Esophagus (tissue), 2 donors: ENCODE measurements around the gene EMC8. TPM values are rescaled to one million over a fixed set of nuclear protein-coding genes. Genes with fewer than 3 reads are reported as not detected.

Source experiments
- H3K27ac ChIP-seq, 2 donors: one replicate each; pipeline ENCODE4 v1.5.1; 2013; ENCODE audit warnings: low read depth in 2 of 2, mild to moderate bottlenecking in 2 of 2, inconsistent platforms in 1 of 2, low read length in 1 of 2, moderate library complexity in 1 of 2
- H3K27me3 ChIP-seq, 2 donors: one replicate each; pipeline ENCODE4 v1.6.1; 2013; ENCODE audit warnings: low read length in 2 of 2, control low read depth in 1 of 2, mild to moderate bottlenecking in 1 of 2; ENCODE audit not compliant: insufficient read depth in 2 of 2, control insufficient read depth in 1 of 2
- H3K36me3 ChIP-seq, 2 donors: one replicate each; pipeline ENCODE4 v1.6.1; 2013; ENCODE audit warnings: low read length in 1 of 2; ENCODE audit not compliant: control insufficient read depth in 2 of 2, insufficient read depth in 2 of 2
- H3K4me1 ChIP-seq, 2 donors: one replicate each; pipeline ENCODE4 v1.6.1; 2013; ENCODE audit warnings: low read length in 1 of 2; ENCODE audit not compliant: control insufficient read depth in 2 of 2, insufficient read depth in 2 of 2
- H3K4me3 ChIP-seq, 2 donors: one replicate each; pipeline ENCODE4 v1.5.1; 2013; ENCODE audit warnings: low read length in 2 of 2, mild to moderate bottlenecking in 2 of 2, low read depth in 1 of 2, moderate library complexity in 1 of 2
- H3K9me3 ChIP-seq, 2 donors: one replicate each; pipeline ENCODE4 v1.6.1; 2013; ENCODE audit warnings: mild to moderate bottlenecking in 2 of 2, low read depth in 1 of 2, low read length in 1 of 2, moderate library complexity in 1 of 2; ENCODE audit not compliant: control insufficient read depth in 2 of 2, insufficient read depth in 1 of 2
- WGBS, 2 donors: extraction: QIAGEN DNeasy Blood & Tissue Kit; methylation state at CpG; one replicate each; pipeline ENCODE4 v1.1.7; 2013; 5-methylcytosine and 5-hydroxymethylcytosine counted together
- polyA plus RNA-seq, 2 donors: library from polyadenylated mRNA; stranded (reverse); fragments of 200-250 nt; gene quantifications; one replicate each; pipeline ENCODE4 v1.2.3, GENCODE V29; 2013
- donor health status: healthy with polysubstance abuse.
- donor health status: Bipolar disorder and iron deficiency.

Gene EMC8
- polyA plus RNA-seq, 2 donors, result 6.2 to 15.1 TPM

DNA sequence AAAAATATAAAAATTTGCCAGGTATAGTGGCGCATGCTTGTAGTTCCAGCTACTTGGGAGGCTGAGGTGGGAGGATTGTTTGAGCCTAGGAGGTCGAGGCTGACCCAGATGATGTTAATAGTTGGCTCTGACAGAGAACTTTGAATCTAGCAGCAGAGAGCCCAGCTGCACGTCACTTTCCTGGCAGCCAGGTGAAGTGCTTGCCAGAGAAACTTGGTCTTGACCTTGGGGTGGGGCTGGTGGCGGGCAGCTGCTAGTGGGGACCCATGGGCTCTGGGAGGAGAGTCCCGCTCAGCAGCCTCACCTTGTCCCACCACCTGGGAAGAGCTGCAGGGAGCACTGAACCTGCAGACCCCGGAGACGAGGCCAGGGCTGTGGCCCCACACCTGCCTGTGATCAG lies 45.4 kb downstream of the EMC8 start:
- Histone ChIP-seq H3K9me3 (no peaks in the 10 kb centered on the region), H3K4me3 (no peak overlapping the region), H3K27me3 (no peaks in the 10 kb centered on the region), H3K36me3 (no peaks in the 10 kb centered on the region), H3K4me1 (peaks cover 6 to 30% of the 10 kb centered on the region in 2 donors), H3K27ac (no peak overlapping the region)
- 66 to 81% methylated on average over 7 of the region's 7 CpGs for WGBS, 2 donors

DNA sequence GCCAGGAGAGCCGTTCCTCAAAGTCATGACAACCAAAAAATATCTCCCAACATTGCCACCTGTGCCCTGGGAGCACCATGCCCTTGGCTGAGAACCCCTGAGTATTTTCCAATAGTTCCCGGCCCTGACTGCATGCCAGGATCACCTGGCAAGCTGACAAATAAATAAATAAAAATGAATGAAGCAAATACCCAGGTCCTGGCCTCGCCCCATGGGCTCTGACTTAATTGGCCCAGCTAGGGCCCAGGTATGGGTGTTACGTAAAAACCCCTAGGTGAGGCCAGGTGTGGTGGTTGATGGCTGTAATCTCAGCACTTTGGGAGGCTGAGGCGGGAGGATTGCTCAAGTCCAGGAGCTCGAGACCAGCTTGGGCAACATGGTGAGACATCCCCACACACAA lies 45.8 kb downstream of the EMC8 start:
- Histone ChIP-seq H3K9me3 (no peaks in the 10 kb centered on the region), H3K27ac (peak overlapping the region in 1 of 2 donors; percentile 8), H3K4me1 (peaks cover 6 to 30% of the 10 kb centered on the region in 2 donors), H3K36me3 (no peaks in the 10 kb centered on the region), H3K27me3 (no peaks in the 10 kb centered on the region), H3K4me3 (no peak overlapping the region)
- WGBS, 2 donors, result 35 to 36% methylated on average over 6 of the region's 6 CpGs

DNA sequence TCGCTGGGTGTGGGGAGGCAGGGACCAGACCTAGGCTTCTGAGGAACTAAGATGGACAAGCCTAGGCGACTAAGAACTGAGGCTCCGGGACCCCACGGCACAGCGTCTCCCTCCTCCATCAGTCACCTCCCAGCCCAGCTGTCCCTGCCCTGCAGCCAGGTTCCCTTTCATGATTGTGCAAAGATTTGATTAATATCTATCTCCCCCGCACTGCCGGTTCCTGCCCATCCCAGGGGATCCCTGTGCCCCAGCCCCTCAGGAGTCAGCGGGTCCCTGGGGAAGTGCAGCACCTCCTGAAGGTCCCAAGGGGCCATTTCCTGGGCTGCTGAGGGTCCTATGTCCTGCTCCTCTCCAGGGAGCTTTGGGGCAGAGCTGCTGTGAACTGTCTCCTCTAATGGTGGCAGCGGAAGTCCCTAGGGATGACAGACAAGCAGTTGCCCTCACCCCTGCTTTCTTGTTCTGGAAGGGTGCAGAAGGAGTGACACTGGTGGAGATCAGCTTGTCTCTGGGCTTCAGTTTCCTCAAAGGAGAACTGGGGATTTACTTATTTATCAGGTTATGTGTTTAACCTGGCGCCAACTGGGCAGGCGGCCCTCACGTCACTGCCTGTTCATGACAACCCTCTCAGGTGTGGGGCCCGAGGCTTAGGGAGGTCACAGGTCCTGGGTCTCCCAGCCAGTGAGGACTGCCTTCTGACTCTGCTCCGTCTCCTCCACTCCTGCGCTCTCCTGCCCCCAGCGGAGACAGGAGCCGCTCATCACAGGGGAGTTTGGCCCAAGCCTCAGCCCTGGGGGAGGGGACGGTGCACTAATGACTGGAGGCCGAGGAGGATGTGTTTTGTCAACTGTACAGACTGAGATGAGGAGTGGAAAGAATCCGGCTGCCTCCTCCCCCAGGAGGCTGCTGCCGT lies 46.6 kb downstream of the EMC8 start:
- Histone ChIP-seq H3K9me3 (no peaks in the 10 kb centered on the region), H3K27ac (peak overlapping the region in 1 of 2 donors; percentile 8), H3K27me3 (no peaks in the 10 kb centered on the region), H3K4me1 (peaks cover 6 to 30% of the 10 kb centered on the region in 2 donors), H3K4me3 (no peak overlapping the region), H3K36me3 (no peaks in the 10 kb centered on the region)
- WGBS, 2 donors, result 38 to 39% methylated on average over 21 of the region's 21 CpGs

DNA sequence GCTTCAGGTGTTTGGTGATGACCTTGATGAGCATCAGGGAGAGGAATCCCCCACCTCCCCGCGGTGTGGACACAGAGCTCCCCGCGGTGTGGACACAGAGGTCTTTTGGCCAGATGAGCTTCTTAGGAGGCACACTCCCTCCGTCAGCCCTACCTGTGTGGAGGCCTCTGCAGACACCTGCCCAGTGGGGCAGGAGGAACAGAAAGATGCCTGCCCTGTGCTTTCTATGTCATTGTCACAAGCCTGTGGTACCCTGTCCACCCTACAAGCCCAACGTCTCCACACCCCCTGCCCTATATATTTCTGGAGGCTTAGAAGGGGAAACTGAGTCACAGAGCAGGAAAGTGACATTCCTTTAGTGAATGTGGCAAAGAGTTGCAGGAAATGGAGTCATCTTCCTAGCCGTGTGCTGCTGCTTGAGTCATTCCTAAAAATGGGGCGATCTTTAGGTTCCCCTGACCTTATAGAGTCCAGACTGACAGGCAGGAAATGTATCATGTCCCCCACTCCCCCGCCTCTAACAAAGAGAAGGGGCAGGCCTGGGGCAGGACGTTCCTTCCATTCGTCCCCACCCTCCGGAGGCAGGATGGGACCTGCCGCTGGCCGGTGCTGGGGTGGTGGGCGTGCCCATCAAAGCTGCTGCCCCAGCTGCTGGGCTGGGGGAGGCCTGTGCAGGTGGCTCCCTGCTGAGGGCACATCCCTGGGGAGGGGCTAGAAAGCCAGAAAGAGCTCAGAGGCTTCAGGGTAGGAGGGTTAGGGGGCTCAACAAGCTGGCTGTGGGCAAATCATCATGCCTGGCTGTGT lies 47.4 kb downstream of the EMC8 start:
- H3K4me1 ChIP-seq, result peaks cover 6 to 30% of the 10 kb centered on the region in 2 donors
- no peak overlapping the region for H3K4me3 ChIP-seq
- no peaks in the 10 kb centered on the region for H3K9me3 ChIP-seq
- H3K36me3 ChIP-seq, result no peaks in the 10 kb centered on the region
- peak overlapping the region in 1 of 2 donors; percentile 5 for H3K27ac ChIP-seq
- no peaks in the 10 kb centered on the region for H3K27me3 ChIP-seq
- WGBS, 2 donors, result 24 to 32% methylated on average over 15 of the region's 15 CpGs

- Histone ChIP-seq H3K36me3 (no peaks in the 10 kb centered on the region), H3K4me3 (peak within 1 kb of the TSS; percentile 50 to 60), H3K27ac (no peak within 1 kb of the TSS), H3K27me3 (no peaks in the 10 kb centered on the region), H3K9me3 (no peaks in the 10 kb centered on the region), H3K4me1 (peaks cover 6 to 36% of the 10 kb centered on the region in 2 donors)
- WGBS, 2 donors, result 4 to 11% methylated on average over 34 to 96 of the region's 96 CpGs
Observed at GRCh38 chr16:85750827-85751697, 48.3 kb downstream of the EMC8 start, which contains the start of gene C16orf74. Gene C16orf74 (minus strand): TSS chr16:85751096. CDS start chr16:85735217, 15,879 bp downstream.

DNA sequence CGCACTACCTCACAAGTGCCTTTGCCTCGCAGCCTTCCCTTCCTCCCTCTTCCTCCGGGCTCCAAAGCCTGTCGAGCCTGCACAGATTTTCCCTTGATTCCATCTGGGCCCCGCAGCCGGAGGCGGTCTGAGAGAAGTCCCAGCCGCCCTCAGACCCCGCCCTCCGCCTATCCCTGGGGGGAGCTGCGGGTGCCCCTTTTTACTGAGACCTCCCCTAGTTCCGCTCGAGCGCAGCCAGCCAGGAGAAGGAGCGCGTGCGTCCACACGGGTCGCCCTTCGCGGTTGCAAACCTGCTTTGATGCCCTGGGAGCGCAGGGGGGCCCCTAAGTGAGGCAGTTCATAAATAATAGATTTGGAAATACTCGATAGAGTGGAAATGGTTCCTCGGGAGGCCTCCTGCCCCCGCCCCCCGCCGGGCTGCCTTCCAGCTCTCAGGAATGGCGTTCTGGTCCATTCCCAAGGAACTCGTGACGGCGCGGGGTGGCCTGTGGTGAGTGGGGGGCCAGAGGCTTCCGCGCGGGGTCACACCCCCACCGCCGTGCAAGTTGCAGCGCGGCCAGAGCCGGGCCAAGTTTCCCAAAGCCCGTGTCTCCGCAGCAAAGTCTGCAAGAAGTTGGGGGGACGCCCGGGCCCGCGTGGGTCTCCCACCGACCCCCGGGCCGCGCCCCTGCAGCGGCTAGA lies 49.1 kb downstream of the EMC8 start:
- 1% methylated on average over 50 to 51 of the region's 51 CpGs for WGBS, 2 donors
- Histone ChIP-seq H3K36me3 (no peaks in the 10 kb centered on the region), H3K27ac (no peak overlapping the region), H3K27me3 (no peaks in the 10 kb centered on the region), H3K4me1 (peaks cover 6 to 36% of the 10 kb centered on the region in 2 donors), H3K4me3 (peak overlapping the region; percentile 50 to 60), H3K9me3 (no peaks in the 10 kb centered on the region)

GRCh38 chr16:85749771-85750145 lies 49.6 kb downstream of the EMC8 start:
- Histone ChIP-seq H3K27ac (no peak overlapping the region), H3K4me1 (peaks cover 6 to 36% of the 10 kb centered on the region in 2 donors), H3K9me3 (no peaks in the 10 kb centered on the region), H3K4me3 (peak overlapping the region in 1 of 2 donors; percentile 60), H3K27me3 (no peaks in the 10 kb centered on the region), H3K36me3 (no peaks in the 10 kb centered on the region)
- 23 to 26% methylated on average over 14 of the region's 14 CpGs for WGBS, 2 donors

DNA sequence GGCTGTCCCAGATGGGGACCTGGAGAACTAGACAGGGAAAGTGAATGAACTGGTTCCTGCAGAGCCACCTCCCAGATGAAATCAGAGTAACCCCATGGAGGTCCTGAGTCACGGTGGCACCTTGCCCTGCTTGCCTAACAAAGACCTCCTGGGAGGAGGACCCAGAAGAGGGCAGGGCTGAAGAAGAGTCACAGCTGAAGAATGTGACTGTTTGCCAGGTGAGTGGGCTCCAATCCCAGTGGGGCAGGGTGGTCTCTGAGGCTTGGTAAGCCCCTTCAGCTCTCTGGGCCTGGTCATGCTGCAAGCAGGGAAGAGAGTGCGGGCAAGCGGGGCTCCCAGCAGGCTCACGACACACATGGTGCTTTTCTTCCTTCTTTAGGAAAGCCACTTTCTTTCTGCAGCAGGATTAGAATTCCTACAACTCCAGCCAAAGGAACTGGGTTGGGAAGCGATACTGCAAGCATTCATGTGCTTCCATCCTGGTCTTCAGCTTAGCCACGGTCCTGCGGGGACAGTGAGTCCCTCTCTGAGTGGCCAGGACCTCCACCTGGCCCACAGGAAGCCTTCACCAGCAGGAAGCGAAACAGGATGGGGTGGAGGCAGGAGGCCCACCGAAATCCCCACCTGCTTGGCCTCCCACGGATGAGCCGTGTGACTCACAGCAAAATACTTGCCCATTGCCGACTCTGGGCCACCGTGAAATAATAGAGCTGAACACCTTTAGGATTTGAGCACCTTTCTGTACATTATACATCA lies 52.7 kb downstream of the EMC8 start:
- H3K27ac ChIP-seq, result peak overlapping the region; percentile 87 to 90
- no peak overlapping the region for H3K4me3 ChIP-seq
- H3K27me3 ChIP-seq, result no peaks in the 10 kb centered on the region
- WGBS, 2 donors, result 62 to 70% methylated on average over 13 of the region's 13 CpGs
- peaks cover 4 to 20% of the 10 kb centered on the region in 2 donors for H3K4me1 ChIP-seq
- no peaks in the 10 kb centered on the region for H3K36me3 ChIP-seq
- no peaks in the 10 kb centered on the region for H3K9me3 ChIP-seq
